H1 (cell line): ENCODE results near the gene NFASC.

ENCODE experiments used
- ASH2L ChIP-seq: fragments of 200-600, 300-600 bp; sonication (generic); IDR thresholded peaks from one replicate; pipeline ENCODE4 v1.7.1; 2017; ENCODE audit warnings: low read length
- CREB1 ChIP-seq: IDR thresholded peaks from 2 replicates; pipeline ENCODE4 v1.6.1; 2012; ENCODE audit warnings: inconsistent platforms

DNA sequence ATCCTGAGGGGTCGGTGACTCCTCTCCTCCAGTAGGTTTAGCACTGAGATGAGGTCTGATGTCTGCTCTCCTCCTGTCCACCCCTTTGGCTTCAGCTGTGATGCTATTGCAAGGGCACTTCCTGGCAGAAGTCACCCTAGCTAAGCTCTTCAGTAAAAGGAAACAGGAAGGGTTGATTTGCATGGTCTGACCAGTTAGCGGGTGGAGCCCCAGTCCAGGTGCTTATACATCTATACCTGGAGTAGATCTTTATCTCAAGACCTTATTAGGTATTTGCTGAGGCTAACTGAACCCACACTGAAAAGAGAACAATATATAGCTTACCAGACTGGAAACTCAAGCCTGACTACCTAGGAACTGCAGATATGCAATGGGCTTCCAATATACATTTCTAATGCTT is 28.9 kb upstream of the NFASC start:
- no peak for TF ChIP-seq ASH2L
- no peak for TF ChIP-seq CREB1
